RPMI8226 (cell line): Measurements from ENCODE around the gene ATF2.
A peak's percentile ranks its signal among the peaks of the same experiment; 100 is the strongest.
"Not testable (repeated sequence)": the region's sequence is repeated elsewhere in the genome, so short reads cannot be mapped to it uniquely, and the experiment has no call there.

Experiments used
- DNase-seq: peaks from one replicate; pipeline ENCODE4 v3.0.0-alpha.2; 2015

Gene ATF2

GRCh38 chr2:175158894-175159293 lies 9.1 kb downstream of the ATF2 start:
- no peak for DNase-seq

GRCh38 chr2:175156534-175156933 lies 11.5 kb downstream of the ATF2 start:
- DNase-seq: no peak

DNA sequence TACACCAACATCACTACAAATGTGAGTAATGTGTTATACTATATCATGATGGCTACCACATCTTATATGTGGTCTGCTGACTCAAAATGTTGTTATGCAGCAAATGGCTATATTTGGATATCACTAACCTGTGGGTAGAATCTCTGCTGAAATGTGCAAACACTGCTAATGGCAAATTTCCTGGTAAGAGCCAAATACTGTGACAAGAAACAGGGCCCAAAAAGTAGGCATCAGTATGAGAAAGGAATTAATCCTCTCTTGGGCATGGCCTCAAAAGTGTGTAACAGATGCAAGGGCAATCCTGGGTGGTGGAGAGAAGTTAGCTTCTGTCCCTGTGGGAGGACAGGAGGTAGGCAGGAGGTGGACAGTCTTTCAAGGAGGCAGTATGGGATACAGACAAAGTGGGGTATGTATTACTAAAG lies 13.3 kb downstream of the ATF2 start:
- DNase-seq: peak; percentile 18

GRCh38 chr2:175152242-175152641 lies 15.8 kb downstream of the ATF2 start:
- no peak for DNase-seq

DNA sequence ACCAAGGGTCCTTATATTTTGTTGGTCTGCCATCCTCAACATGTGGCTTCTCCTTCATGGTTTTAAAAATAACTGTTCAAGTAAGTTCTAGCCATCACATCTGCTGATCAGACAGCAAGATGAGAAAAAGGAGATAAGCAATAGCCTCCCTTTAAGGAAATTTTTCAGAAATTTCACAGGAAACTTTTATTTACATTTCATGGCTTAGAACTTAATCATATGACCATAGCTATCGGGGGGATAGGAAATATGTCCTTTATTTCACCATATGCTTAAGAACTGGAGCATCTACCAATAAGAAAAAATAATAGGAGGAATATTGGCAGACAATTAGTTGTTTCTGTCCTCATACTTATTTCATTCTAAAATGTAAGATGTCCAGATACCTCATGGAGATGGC lies 16.2 kb downstream of the ATF2 start:
- no peak for DNase-seq

DNA sequence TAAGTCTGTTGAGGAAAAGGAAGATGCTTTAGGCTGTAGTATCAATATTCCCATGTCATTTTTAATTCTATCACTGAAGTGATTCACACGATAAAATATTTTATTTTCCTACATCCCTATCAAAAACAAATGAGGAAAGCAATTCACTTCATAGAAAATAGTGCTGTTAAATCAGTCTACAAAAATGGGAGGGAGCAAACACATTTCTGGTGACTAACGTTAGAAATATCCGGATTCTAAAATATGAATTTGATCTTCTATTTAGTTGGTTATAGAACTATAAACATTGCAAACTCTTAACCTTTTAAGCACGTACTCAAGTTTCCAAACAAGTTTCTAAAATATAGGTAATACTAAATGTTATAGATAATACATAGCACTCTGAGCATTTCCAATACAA lies 20.8 kb downstream of the ATF2 start:
- no peak for DNase-seq

- DNase-seq: no peak
These were observed 24.3 kb downstream of the ATF2 start for GRCh38 chr2:175143678-175144077.

GRCh38 chr2:175143191-175143590 lies 24.8 kb downstream of the ATF2 start:
- no peak for DNase-seq

DNA sequence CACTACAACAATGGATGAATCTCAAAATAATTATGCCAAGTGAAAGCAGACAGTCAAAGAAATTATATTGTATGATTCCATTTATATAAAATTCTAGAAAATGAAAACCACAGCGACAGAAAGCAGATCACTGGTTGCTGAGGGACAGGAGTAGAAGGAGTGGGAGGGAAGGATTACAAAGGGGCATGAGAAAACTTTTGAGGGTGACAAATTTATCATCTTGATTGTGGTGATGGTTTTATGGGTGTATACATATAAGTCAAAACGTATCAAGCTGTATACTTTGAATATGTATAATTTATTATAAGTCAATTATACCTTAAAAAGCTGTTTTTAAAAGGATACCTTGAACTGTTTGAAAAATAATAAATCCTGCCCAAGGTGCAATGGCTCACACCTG lies 27.7 kb downstream of the ATF2 start:
- DNase-seq: no peak

DNA sequence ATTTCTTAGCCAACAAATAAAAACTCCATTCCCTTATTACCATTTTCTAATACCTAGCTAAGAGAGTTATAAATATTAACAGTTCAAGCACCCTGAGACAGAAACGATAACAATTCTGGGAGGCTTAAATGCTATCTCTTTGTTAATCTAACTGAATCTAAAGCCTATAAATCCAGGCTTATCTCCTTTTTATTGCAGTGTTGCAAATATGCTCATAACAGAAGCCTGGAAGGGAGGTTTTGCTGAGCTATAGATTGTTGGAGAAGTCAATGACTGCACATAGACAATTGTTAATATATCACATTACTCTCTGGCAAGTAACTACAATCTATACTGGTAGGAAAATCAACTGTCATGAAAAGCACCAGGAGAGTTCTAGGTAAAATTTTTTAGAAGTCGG lies 30.2 kb downstream of the ATF2 start:
- DNase-seq: no peak

DNA sequence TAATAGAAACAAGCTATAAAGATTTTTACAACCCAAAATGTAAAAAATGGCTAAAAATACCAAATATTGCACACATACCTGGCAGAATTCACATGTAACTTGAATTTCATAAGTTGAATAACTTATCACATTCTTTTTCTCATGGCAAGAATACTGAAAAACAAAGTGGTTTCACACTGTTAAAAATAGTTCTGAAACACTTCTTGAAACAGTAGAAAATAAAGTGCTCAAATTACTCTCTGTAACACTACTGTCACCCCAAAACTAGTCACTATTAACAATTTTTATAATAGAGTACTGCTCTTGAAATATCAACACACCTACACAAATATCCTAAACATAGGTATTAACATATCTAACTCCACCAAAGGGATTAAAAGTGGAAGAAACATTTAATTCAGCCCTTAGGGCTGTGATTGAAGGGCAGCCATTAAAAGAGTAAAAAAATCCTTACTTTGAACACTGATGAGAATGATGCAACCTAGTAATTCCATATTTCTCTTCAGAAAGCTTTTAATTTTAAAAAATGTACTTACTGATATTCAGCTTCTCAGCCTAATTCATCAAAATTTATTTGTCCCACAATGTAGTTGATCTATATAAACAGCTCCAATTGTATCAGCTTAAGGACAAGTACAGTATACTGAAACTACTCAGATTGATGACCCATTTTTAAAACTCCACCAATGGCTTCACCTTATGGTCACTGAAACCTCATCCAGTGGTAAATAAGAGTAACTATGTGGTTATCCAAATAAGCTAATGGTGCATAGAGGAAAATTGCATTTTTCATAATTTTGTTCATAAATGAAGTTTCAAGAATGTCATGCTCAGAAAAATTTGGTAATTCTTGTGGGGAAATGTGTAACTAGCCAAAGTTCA lies 31.4 kb downstream of the ATF2 start:
- DNase-seq: no peak

DNA sequence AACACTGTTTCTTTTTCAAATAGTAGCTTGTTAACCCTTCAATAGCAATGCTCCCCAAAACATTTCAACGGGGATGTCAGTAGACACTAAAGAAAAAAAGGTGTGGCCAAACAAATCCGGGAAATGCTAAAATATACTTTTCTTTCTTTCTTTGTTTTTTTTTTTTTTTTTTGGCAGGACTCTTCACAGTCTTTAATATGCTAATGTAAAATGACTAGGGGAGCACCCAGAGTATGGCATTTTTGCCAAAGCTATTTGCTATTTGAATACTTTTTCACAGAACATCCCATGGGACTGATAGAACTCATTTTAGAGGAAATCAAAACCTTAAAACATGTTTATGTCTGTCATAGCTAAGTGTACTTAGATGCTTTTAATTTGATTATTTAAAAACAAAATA lies 32.1 kb downstream of the ATF2 start:
- DNase-seq: no peak

DNA sequence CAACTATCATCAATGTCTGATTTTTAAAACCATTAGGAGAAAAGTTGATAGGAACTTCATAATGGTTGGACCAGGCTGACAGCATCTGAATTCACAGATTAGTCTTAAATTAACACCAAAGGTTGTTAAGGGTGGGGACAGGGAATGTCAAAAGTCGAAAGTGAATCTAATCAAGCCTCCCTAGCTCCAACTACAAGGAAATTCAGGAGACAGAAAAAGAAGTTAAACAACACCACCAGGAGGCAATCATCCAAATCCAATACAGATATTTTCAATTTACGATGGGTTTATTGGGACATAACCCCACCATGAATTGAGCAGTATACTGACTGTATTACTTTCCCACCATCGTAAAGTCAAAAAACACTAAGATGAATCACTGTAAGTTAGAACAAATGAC lies 32.8 kb downstream of the ATF2 start:
- DNase-seq: no peak

- no peak for DNase-seq
These were observed 36.8 kb downstream of the ATF2 start for GRCh38 chr2:175131252-175131651.

GRCh38 chr2:175126661-175127060 lies 41.3 kb downstream of the ATF2 start:
- DNase-seq: no peak

- DNase-seq: no peak
These were observed 44.7 kb downstream of the ATF2 start for GRCh38 chr2:175123254-175123653.

- peak; percentile 42 for DNase-seq
These were observed 56.8 kb downstream of the ATF2 start for GRCh38 chr2:175111200-175111657.

DNA sequence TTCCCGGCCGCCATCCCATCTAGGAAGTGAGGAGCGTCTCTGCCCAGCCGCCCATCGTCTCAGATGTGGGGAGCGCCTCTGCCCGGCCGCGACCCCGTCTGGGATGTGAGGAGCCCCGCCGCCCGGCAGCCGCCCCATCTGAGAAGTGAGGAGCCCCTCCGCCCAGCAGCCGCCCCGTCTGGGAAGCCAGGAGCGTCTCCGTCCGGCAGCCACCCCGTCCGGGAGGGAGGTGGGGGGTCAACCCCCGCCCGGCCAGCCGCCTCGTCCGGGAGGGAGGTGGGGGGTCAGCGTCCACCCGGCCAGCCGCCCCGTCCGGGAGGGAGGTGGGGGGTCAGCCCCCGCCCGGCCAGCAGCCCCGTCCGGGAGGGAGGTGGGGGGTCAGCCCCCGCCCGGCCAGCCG lies 59.9 kb downstream of the ATF2 start:
- not testable (repeated sequence) for DNase-seq

GRCh38 chr2:175107146-175107545 lies 60.9 kb downstream of the ATF2 start:
- DNase-seq: no peak

GRCh38 chr2:175103191-175103590 lies 64.8 kb downstream of the ATF2 start:
- DNase-seq: no peak

- DNase-seq: no peak
These were observed 66.5 kb downstream of the ATF2 start for GRCh38 chr2:175101514-175101913.

- no peak for DNase-seq
These were observed 70.7 kb downstream of the ATF2 start for GRCh38 chr2:175097297-175097696.

DNA sequence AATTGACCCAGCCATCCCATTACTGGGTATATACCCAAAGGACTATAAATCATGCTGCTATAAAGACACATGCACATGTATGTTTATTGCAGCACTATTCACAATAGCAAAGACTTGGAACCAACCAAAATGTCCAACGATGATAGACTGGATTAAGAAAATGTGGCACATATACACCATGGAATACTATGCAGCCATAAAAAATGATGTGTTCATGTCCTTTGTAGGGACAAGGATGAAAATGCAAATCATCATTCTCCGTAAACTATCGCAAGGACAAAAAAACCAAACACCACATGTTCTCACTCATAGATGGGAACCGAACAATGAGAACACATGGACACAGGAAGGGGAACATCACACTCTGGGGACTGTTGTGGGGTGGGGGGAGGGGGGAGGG lies 83.9 kb downstream of the ATF2 start:
- DNase-seq: not testable (repeated sequence)

DNA sequence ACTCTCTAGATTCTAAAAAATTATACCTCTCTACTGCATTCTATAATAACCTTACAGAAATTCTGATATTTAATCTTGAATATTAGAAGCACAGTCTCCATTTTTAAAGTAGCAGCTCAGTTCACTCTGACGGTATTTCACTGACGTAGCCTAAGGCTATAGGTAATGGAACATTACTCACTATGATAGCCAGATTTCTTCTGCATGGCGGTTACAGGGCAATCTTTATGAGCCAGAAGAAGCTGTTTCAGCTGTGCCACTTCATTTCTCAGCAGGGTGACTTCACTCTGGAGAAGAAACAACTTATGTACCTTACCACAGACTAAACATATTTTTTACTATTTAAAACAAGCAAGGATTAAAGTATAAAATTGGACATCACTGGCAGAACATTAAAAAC lies 87.5 kb downstream of the ATF2 start:
- DNase-seq: no peak

GRCh38 chr2:175076272-175076671 lies 91.7 kb downstream of the ATF2 start:
- no peak for DNase-seq
